ENCODE data around the gene KLHL22.
"Not testable (repeated sequence)": the region's sequence is repeated elsewhere in the genome, so short reads cannot be mapped to it uniquely, and the experiment has no call there.

The KLHL22 gene

GRCh38 chr22:20475115-20475436, 20.5 kb downstream of the KLHL22 start:
- no peak for TF ChIP-seq Cebpa-rat (IDR thresholded peaks at IDR 0.05)
- Histone ChIP-seq H4K20me1 (no peaks in the 10 kb centered on the region), H3K27me3 (no peaks in the 10 kb centered on the region)

DNA sequence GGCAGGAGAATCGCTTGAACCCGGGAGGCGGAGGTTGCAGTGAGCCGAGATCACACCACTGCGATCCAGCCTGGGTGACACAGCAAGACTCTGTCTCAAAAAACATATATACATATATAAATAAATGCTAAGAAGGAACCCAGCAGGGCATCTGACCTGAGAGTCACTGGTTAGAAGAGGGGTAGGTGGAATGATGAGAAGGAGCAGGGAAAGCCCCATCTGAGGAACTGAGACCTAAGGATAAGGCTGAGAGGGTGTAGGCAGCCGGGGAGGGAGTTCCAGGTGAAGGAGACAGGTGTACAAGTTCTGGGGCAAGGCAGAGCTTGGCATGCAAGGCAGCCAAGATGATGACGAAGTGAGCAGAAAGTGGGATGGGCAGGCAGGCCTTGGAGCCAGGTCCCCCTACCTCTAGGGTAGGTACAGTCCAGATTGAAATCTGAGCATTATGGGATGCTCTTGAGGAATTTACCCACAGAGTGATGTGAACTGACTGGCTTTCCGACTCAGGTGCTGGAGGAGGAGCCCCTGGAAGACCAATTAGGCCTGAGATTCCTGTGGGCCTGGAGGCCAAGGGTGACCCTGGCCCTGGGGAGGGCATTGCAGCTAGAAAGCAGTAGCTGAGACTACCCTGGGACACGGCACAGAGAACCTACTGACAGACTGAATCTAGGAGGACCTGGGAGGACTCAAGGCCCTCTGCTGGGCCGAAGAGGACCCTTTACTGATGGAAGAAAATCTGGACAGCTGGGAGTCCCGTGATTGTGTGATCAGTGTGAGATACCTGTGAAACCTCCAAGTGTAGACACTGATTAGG, 22.8 kb downstream of the KLHL22 start:
- H3K4me1 ChIP-seq, result peaks cover 14% of the 10 kb centered on the region
- H3K9ac ChIP-seq, result no peak overlapping the region
- no peaks in the 10 kb centered on the region for H3K27me3 ChIP-seq
- no peak overlapping the region for H3K27ac ChIP-seq
- no peak overlapping the region for H3K4me2 ChIP-seq
- no peak overlapping the region for H3K4me3 ChIP-seq
- no peaks in the 10 kb centered on the region for H3K9me3 ChIP-seq
- peaks cover 39% of the 10 kb centered on the region for H3K36me3 ChIP-seq
- no peak for TF ChIP-seq Cebpa-rat (IDR thresholded peaks at IDR 0.05)
- H4K20me1 ChIP-seq, result no peaks in the 10 kb centered on the region

More at GRCh38 chr22:20475115-20475436, 20.5 kb downstream of the KLHL22 start:
- Histone ChIP-seq H3K4me3 (no peak overlapping the region), H3K9me3 (no peaks in the 10 kb centered on the region; the same call in 1 of the 2 replicates), H3K4me2 (no peak overlapping the region), H3K27ac (no peak overlapping the region), H3K9ac (no peak overlapping the region), H3K36me3 (peaks cover 21% of the 10 kb centered on the region), H3K4me1 (no peaks in the 10 kb centered on the region)

DNA sequence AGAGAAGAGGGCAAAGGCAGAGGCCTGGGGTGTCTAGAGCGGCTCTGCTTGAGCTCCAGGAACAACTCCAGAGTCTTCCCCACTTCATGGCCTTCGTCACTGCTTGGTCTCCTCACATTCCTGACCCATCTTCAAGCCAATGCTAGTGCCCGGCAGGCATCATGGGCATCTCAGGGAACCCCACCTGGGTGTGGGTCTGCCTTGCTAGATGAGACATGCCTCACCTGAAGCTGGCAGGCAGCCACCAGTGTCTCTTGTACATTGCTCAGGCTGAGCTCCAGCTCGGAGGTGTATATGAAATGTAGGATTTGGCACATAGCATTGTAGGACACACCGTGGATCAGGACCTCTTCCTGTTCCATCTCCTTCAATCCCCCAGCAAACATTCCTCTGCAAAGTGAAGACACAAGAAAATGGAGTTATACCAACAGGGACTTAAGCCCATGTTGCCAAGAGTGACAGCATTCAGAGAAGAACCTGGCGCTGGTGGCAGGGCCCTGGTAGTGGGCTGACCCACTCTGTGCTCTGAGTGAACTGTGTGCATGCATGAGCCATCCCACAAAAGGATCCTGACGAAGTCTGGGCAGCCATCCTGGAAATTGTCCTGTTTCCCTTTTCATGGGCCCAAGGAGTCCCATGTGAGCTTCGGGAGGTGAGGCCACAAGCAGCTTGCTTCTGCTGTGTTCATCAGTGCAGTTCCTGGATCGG, 24.3 kb downstream of the KLHL22 start:
- Histone ChIP-seq H3K36me3 (peaks cover 49% of the 10 kb centered on the region), H3K4me1 (peaks cover 14% of the 10 kb centered on the region), H3K9ac (no peak overlapping the region), H3K27me3 (no peaks in the 10 kb centered on the region), H3K27ac (no peak overlapping the region), H4K20me1 (no peaks in the 10 kb centered on the region), H3K4me3 (no peak overlapping the region), H3K4me2 (no peak overlapping the region), H3K9me3 (no peaks in the 10 kb centered on the region)
- TF ChIP-seq Cebpa-rat (IDR thresholded peaks at IDR 0.05), result no peak

- Histone ChIP-seq H3K36me3 (peaks cover 54% of the 10 kb centered on the region), H3K4me1 (peaks cover 18% of the 10 kb centered on the region)
- H3K9me3 ChIP-seq, H3K27me3 ChIP-seq, H3K27ac ChIP-seq, H3K4me3 ChIP-seq, H4K20me1 ChIP-seq, H3K4me2 ChIP-seq, H3K9ac ChIP-seq: not testable (repeated sequence)
Observed at GRCh38 chr22:20470525-20470924, 25.1 kb downstream of the KLHL22 start.

- Histone ChIP-seq H3K4me2 (no peak overlapping the region), H4K20me1 (no peaks in the 10 kb centered on the region), H3K27ac (no peak overlapping the region), H3K9me3 (no peaks in the 10 kb centered on the region), H3K4me3 (no peak overlapping the region), H3K9ac (no peak overlapping the region), H3K4me1 (peaks cover 30% of the 10 kb centered on the region), H3K36me3 (peaks cover 64% of the 10 kb centered on the region), H3K27me3 (no peaks in the 10 kb centered on the region)
- no peak for TF ChIP-seq Cebpa-rat (IDR thresholded peaks at IDR 0.05)
Observed at GRCh38 chr22:20469110-20469868, 26.3 kb downstream of the KLHL22 start.

- Histone ChIP-seq H3K27ac (no peak overlapping the region), H4K20me1 (no peaks in the 10 kb centered on the region), H3K4me3 (no peak overlapping the region), H3K4me2 (no peak overlapping the region), H3K4me1 (peaks cover 50% of the 10 kb centered on the region), H3K36me3 (peaks cover 61% of the 10 kb centered on the region), H3K9me3 (no peaks in the 10 kb centered on the region), H3K9ac (no peak overlapping the region), H3K27me3 (no peaks in the 10 kb centered on the region)
- TF ChIP-seq Cebpa-rat (IDR thresholded peaks at IDR 0.05), result no peak
Observed at GRCh38 chr22:20466659-20467379, 28.8 kb downstream of the KLHL22 start.

DNA sequence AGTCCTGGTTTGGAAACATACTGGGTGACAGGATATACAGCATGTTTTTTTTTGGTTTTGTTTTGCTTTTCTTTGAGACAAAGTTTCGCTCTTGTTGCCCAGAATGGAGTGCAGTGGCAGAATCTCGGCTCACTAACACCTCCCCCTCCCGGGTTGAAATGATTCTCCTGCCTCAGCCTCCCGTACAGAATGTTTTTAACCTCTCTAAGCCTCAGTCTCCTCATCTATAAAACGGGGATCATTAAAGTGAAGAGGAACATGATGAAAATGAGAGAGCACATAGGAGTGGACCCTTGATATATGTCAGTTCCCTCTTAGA, 29.9 kb downstream of the KLHL22 start:
- Histone ChIP-seq H3K4me3 (no peak overlapping the region), H3K9ac (no peak overlapping the region), H3K4me2 (no peak overlapping the region), H3K9me3 (no peaks in the 10 kb centered on the region), H3K27ac (no peak overlapping the region), H3K4me1 (peaks cover 50% of the 10 kb centered on the region), H3K27me3 (no peaks in the 10 kb centered on the region), H4K20me1 (no peaks in the 10 kb centered on the region), H3K36me3 (peaks cover 50% of the 10 kb centered on the region)
- TF ChIP-seq Cebpa-rat (IDR thresholded peaks at IDR 0.05), result no peak

DNA sequence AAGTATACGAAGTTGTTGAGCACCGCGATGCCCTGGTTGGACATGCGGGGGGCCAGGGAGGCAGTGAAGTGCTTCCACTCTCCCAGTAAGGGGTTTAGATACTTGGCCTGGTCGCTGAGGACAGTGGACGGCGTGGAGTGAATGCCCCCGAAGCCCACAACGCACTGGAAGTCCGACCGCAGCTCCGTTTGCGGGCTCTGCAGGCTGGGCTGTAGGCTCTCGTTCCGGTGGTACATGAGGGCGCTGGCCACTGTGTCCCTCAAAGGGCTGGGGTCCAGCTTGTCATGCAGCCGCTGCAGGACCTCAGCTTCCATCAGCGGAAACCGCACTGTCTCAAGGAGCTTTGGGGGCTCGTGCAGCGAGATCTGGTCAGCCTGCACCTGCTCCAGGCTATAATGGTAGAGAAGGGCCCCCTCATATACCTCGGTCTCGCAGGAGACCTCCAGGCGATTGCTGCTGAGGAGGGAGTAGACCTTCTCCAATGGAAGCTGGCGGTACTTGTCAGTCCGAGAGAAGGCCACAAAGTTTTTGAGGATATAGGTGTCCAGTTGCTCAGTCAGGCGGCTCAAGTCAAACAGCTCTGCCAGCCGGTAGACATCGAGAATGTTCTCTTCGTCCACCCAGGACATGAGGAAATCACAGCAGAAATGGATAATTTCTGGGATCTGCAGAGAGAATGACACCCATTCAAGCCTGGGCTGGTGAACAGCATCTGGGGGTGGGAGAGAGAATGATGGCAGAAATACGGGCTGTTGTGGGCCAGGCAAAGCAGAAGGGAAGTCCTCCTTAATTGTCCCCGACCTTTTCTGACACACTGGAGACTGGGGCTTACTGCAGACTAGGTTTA, 30.5 kb downstream of the KLHL22 start:
- Histone ChIP-seq H3K9ac (no peak overlapping the region), H3K27me3 (no peaks in the 10 kb centered on the region), H3K9me3 (no peaks in the 10 kb centered on the region), H4K20me1 (no peaks in the 10 kb centered on the region), H3K4me2 (peak overlapping the region; percentile 76), H3K4me3 (no peak overlapping the region), H3K36me3 (peaks cover 45% of the 10 kb centered on the region), H3K27ac (peak overlapping the region; percentile 74), H3K4me1 (peaks cover 50% of the 10 kb centered on the region)
- no peak for TF ChIP-seq Cebpa-rat (IDR thresholded peaks at IDR 0.05)

DNA sequence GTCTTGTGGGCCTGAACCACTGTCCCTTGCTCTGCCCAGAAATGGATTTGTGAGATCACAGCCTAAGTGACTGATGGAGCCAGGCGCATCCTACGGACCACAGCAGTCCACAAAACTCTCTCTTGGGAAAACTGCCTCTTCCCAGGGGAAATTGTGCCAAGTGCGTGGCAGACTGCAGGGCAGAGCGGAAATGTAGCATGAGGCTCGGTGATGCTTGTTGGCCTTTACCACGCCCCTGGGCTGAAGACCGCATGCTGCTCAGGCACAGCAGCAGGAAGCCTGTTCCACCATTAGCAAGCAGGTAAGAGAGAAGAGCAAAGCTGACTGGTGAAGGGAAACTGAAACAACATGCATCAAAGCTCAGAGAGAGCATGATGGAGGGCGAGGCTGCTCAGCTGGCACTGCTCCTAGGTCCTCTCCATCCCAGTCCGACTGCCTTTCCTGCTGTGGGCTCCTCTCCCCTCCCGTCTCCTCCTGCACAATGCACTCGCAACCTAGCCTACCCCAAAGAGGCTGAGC, 31.4 kb downstream of the KLHL22 start:
- no peak overlapping the region for H3K9ac ChIP-seq
- peak overlapping the region; percentile 74 for H3K27ac ChIP-seq
- H3K4me2 ChIP-seq, result peak overlapping the region; percentile 76

More for the DNA sequence above, 31.4 kb downstream of the KLHL22 start:
- no peaks in the 10 kb centered on the region for H3K9me3 ChIP-seq
- H3K27me3 ChIP-seq, result no peaks in the 10 kb centered on the region
- H4K20me1 ChIP-seq, result no peaks in the 10 kb centered on the region
- no peak for TF ChIP-seq Cebpa-rat (IDR thresholded peaks at IDR 0.05)
- H3K4me1 ChIP-seq, result peaks cover 49% of the 10 kb centered on the region
- 0 out of 2 replicates have a peak overlapping the region, but pooled peaks have one; percentile 9 for H3K4me3 ChIP-seq
- peaks cover 45% of the 10 kb centered on the region for H3K36me3 ChIP-seq

All from BLaER1 (cell line).